Measurements from ENCODE around the gene FOLR1.

The FOLR1 gene

GRCh38 chr11:72222106-72222891 lies 30.4 kb downstream of the FOLR1 start:
- H3K4me3 ChIP-seq (replicated peaks; ENCODE audit: low read depth, low read length), result peak overlapping the region; percentile 96
- DNase-seq (ENCODE audit: low read depth), result no peak
- no peak for TF ChIP-seq CTCF (IDR thresholded peaks at IDR 0.05; ENCODE audit: low read length, missing control alignments)

GRCh38 chr11:72222907-72223614 lies 31.1 kb downstream of the FOLR1 start:
- peak; percentile 13 for TF ChIP-seq CTCF (IDR thresholded peaks at IDR 0.05; ENCODE audit: low read length, missing control alignments)
- DNase-seq (ENCODE audit: low read depth), result peak; percentile 91
- peak overlapping the region; percentile 96 for H3K4me3 ChIP-seq (replicated peaks; ENCODE audit: low read depth, low read length)

- peak; percentile 65 for DNase-seq (ENCODE audit: low read depth)
- peak overlapping the region; percentile 96 for H3K4me3 ChIP-seq (replicated peaks; ENCODE audit: low read depth, low read length)
- no peak for TF ChIP-seq CTCF (IDR thresholded peaks at IDR 0.05; ENCODE audit: low read length, missing control alignments)
Measured at GRCh38 chr11:72223615-72224563, 31.9 kb downstream of the FOLR1 start.

GRCh38 chr11:72224564-72225410 lies 32.8 kb downstream of the FOLR1 start, which contains the start of gene INPPL1:
Gene INPPL1, plus strand, starts transcription at chr11:72224767. Its CDS starts 218 bp downstream, at chr11:72224985.
- DNase-seq (ENCODE audit: low read depth), result peak; percentile 37
- peak within 1 kb of the TSS; percentile 96 for H3K4me3 ChIP-seq (replicated peaks; ENCODE audit: low read depth, low read length)
- TF ChIP-seq CTCF (IDR thresholded peaks at IDR 0.05; ENCODE audit: low read length, missing control alignments), result no peak

GRCh38 chr11:72225411-72225951 lies 33.5 kb downstream of the FOLR1 start:
- no peak for DNase-seq (ENCODE audit: low read depth)
- peak overlapping the region; percentile 96 for H3K4me3 ChIP-seq (replicated peaks; ENCODE audit: low read depth, low read length)
- no peak for TF ChIP-seq CTCF (IDR thresholded peaks at IDR 0.05; ENCODE audit: low read length, missing control alignments)
